ENCODE data around the gene ADGRA3.
"Not testable (repeated sequence)": the region's sequence is repeated elsewhere in the genome, so short reads cannot be mapped to it uniquely, and the experiment has no call there.

ADGRA3 gene

DNA sequence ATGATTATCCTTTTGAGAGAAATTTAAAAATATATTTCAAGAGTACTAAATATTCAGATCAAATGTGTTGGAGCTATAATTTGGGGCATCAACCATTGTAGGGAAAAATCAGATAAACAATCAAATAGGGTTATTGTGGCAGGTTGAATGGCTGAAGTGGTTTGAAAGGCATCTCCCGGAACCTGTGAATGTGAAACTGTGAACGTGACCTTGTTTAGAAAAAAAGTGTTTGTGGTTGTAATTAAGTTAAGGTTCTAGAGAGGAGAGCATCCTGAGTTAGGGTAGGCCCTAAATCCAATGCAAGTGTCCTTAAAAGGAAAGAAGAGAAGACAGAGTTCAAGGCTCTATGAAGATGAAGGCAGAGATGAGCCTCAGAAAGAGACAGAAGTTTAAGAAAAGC, 37.4 kb downstream of the ADGRA3 start:
- no peak for DNase-seq

DNA sequence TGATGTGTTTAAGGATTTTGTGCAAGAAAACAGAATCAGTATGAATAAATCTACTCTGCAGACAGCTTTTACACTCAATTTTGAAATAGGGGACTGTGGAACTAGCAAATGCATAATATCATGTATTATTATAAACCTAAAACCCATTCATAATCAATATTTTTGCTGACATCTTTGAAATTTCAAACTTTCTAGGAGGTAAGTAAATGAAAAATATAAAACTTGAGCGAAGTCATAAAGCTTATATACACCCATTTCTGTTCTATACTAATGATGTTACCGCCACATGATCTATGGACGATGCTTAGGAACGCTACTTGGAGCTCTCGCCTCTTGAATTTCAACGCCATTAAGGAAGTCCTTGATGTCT, 38.1 kb downstream of the ADGRA3 start:
- no peak for DNase-seq

DNA sequence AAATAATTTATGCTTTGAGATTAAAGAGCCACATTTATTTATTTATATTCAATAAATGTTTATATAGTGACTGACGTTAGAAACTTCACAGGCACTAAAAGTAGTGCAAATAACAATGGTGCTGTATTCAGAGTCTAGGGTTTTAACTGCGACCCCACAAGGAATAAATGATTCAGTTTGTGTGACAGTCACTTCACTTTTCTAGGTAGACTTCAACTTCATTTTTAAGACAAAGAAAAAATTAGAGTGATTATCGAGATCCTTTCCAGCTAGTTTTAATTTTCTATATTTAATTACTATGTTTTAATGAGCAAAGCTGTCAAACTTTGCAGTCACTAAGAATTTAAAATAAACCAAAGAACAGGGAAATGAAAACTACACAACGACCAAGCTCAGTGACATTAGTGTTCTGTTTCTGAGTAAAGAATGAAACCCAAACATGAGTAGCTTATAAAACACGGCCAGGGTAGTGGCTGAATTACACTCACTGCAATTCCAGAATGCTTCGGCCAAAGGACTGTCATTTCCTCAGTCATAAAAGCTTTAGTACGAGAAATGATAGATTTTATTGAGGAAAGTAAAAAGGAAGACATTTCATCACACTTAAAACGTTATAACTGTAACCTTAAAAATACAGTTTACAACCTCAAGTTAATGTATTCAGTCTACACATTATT, 38.6 kb downstream of the ADGRA3 start:
- no peak for DNase-seq

DNA sequence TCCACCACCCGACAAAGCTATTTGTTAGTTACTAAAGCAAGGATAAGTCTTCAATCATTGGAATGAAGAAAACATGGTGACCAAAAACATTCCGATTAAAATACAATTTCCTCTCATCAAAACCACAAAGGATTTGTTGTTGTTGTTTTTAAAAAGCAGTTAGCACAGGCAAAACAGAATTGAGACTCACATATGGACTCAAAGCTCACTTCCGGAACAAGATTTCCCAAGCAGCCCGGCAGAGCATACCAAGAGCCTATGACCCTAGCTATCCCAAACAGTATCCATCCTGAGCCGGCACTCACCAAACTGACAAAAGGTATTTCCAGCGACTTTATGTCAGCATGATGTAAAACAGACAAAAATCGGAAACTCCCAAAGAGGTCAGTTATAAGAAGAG, 39.9 kb downstream of the ADGRA3 start:
- no peak for DNase-seq

DNA sequence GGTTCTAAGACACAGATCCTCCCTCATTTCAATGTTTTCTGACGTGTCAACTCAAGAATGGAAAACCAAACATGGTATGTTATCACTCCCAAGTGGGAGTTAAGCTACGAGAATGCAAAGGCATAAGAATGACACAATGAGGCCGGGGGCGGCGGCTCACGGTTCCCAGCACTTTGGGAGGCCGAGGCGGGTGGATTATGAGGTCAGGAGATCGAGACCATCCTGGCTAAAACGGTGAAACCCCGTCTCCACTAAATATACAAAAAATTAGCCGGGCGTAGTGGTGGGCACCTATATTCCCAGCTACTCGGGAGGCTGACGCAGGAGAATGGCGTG, 40.6 kb downstream of the ADGRA3 start:
- not testable (repeated sequence) for DNase-seq

DNA sequence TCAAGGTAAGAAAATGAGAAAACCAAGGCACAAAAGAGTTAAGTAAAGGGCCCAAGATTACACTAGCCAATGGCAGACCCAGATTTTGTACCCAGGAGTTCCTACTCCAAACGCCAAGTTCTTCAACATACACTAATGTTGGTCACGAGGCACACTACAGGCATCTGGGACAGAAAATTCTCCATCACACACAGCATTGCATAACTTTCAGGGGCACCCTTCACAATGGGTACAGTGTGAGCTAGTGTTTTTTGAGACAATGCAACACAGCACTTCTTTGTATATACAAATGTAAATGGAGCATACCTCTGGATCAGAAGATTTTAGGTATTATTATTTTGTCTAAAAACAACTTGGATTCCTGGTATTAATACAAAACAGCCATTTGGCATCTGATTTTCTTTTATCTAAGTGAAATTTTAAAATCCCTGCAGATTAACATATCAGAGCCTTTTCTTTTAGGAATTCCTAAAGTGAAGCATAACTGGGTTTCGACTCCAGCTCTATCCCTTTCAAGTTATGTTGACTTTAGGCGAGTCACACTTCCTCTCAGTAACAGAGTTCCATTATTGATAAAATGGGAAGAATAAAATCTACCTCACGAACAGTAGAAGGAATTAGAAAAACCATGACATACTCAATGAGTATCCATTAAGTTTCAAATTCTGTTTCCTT, 41.1 kb downstream of the ADGRA3 start:
- DNase-seq, result no peak

DNA sequence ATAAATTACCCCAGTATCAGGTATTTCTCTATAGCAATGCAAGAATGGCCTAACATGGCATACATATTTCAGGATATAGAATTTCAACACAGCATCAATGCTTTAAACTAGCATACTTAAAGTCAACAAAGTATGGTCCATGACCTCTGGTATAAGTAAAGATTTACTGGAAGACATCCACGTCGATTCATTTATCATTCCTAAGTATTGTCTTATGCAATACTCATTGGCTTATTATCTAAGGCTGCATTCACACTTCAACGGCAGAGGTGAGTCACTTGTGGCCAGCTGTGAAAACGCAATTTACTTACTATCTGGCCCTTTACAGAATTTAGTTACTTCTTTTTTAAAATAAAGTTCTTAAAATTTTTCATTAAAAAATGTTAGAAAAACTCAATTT, 42.6 kb downstream of the ADGRA3 start:
- no peak for DNase-seq

DNA sequence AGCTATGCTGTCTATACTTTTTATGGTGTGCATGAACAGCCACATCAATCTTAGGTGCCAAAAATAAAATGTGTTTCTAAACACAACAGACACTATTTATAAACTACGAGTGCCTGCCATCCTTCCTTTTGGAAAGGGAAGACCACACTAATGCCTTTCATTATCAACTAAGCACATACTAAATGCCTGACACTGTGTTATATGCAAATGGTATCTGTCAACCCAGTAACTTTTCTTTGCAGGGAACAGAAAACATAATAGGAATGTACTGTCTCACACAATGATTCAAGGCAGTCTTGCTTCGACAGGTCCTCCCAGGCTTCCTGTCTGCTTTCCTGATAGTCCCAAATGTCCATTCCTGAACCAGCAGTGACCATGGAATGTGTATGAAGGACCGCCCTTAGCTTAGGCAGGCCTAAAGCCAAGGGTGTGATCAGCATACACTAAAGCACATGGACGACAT, 43.8 kb downstream of the ADGRA3 start:
- no peak for DNase-seq

DNA sequence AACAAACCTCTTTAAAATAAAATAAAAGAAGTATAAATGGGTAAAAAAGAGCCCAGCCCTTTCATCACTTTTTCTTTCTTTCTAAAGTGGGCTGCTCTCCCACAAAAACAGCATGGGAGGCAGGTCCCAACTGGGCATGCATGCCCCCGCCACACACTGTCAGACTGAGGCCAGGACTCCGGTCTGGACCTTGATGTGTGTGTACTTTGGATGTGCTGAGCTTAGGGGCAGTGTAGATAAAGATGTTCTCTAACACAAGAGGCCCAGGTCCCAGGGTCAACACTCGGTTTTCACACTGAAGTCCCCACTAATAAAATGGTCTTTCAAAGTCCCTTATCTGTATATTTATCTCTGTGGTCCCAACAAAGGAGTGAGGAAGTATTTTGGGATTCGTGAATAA, 44.4 kb downstream of the ADGRA3 start:
- no peak for DNase-seq

DNA sequence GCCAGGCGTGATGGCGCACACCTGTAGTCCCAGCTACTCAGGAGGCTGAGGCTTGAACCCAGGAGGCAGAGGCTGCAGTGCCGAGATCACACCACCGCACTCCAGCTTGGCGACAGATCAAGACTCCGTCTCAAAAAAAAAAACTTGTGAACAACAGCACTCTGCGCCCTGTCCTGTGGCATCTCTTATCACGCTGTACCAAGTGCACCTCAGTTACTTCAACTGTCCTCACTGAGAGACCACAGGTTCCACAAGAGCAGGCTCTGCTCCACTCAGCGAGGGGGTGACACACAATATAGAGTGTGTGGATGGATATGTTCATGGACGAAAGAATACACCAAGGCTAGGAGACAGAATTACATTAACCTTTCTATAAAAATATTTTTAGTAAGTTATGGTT, 49.3 kb downstream of the ADGRA3 start:
- no peak for DNase-seq

DNA sequence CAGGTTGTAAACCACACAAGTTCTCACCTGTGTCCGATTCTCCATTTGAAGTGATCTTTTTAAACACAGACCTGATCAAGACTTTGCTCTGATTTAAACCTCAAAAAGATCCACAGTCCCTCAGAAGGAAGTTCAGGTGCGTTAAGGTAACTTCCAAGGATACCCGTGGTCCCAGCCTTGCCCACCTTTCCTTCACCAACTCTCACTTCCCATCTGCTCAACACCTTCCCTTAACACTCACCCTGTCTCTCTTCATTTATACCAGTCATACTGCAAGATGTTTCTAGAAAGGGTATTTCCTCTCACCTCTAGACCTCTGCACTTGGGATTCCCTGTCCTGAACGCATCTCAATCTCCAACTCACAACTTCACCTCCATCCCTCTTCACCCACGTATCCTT, 49.9 kb downstream of the ADGRA3 start:
- DNase-seq, result no peak

DNA sequence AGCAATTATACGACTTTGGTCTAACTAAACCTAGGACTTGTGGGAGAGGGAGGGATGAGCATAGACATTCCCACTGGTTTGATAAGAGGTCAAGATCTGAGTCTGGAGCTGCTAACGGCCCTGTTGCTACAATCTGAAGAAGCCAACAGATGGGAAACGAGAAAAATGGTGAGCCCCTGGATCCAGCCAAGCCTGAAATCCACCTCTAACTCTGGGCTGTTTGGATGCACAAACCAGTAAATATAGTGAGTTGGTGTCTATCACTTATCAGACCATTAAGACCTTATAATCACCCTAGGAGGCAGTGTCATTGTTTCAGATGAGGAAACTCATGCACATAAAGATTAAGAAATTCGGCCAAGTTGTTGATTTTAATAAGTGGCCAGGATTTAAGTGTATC, 50.5 kb downstream of the ADGRA3 start:
- no peak for DNase-seq

DNA sequence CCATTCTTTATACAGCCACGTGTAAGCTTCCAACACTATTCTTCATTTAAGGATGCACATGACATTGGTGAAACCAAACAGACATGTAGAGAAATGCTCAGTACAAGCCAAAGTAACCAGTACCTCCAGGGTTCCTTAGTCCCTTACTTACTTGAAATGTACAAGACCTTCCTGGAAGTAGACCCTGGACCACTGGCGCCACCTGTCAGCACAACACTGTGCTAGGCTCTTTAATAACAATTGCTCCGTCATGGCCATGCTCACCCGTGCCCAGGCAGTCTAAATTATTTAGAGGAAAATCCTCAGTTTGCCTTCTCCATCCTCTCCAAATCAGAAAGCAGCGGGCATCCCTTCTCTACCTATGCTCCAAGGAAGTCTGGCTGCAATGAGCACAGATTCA, 52.7 kb downstream of the ADGRA3 start:
- DNase-seq, result no peak

DNA sequence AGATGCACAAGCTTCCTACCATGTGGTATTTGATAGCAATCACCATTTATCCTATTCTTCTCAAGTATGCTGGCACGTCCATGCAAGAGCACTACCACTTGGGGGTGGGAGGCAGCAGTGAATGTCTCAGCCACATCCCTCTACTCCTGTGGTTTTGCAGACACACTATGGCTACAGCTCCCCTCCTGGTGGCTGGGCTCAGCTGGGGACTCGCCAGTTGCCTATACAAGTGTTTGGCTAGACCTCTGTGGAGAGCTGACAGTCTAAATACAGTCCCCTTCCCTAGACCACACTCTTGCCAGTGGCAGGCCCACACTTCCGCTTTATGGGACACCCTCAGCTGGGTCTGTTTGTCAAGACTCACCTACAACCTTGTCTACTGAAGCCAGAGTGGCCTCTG, 53.2 kb downstream of the ADGRA3 start:
- DNase-seq, result no peak

DNA sequence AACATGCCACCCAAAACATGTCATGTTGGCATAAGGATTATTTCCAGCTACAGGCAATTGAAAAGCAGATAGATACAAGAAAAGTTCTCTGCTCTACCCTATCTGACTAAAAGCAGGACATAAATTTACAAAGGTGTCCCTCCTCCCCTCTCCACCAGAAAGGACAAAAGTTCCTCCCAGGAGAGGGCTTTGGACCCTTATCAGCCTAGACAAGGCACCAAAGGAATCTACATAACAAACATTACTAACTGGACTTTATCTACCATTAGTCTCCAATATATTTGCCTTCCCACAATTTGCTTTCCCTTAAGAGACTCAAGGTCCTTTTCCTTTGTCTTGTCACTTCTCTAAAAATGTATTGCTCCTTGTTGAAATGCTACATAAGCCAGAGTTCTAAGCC, 55.6 kb downstream of the ADGRA3 start:
- no peak for DNase-seq

DNA sequence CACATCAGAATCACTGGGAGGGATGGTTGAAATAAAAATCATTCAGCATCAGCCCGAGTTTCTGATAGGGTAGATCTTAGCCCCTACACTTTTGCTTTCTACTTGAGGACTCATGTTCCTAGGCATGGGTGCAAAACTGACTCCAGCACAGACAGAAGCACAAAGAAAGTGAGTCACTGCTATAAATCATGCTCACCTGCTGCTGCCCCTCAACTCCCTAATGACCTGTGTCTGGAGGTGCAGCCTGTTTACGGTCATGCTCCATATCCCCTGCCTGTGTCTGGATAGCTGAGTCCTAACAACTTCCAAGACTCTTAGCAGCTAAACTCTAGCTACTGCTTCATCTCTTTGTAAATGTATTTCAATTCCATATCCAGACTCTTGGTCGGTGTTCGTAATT, 57.8 kb downstream of the ADGRA3 start:
- DNase-seq, result no peak

DNA sequence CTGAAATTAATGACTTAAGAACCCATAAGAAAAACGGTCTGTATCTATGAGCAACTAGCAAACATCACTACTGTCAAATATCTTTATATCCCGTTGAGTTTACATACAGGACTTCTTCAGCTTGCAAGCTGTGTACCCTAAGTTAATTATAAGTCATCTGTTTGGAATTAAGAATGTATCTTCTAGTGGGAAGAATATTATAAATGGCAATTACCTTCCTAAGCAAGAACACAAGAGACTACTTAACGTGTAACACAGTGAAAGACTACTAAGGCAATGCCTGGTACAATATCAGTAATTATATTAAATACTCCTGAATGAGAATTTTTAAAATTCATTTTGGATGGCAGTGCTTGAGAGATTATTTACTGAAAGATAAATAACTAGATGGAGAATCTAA, 58.5 kb downstream of the ADGRA3 start:
- no peak for DNase-seq

DNA sequence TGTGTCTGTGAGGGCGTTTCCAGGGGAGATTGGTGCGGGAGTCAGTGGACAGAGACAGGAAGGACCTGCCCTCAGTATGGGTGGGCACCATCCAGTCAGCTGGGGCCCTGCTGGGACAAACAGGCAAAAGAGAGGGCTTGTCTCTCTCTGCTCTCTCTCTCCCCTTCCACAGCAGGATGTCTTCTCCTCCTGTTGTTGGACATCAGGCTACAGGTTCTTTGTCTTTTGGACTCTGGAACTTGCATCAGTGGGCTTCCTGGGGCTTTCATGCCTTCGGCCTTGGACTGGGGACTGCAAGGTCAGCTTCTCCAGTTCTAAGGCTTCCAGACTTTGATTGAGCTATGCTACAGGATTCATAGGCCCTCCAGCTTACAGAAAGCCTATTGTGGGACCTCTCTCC, 59.6 kb downstream of the ADGRA3 start:
- DNase-seq, result no peak

DNA sequence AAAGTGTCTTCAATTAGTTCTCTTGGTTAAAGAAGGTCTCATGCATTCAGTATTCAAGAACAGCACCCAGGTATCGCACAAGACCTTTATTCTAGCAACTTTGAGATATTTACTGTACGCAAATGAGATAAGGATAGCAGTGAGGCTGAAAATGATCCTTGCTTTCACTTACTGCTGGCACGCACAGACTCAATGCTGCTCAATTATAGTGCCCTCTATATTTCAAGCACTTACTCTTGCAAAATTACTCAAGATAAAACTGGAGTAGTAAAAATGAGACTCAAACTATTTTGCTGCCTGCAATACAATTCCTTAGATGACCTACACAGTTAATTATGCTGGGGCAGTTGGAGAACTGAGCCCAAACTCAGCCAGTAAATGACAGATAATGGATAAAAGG, 60.9 kb downstream of the ADGRA3 start:
- DNase-seq, result no peak

DNA sequence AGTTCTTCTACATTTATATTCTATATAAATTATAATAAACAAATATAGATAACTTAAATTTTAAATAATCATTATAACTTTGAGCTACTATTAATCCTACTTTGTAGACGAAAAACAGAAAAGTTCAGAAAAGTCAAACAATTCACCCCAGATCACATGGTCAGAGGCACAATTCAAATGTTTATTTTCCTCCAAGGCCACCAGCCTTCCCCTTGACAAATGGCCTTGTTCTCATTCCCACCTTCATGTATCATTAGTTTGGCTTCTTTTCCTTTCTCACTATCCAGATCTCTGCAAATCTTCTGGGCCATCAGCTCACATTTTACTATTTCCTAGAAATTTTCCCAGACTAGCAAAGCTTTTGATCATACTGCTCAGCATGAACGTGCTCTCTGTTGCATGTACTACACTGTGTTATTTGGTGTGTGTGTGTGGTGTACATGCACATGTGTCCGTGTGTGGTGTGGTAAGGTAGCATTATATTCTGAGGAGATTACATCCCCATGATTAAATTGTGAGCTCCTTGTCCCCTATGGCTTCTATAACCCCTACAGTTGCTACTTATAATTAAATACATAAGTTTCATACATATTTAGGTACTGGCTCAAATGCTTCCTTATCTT, 61.5 kb downstream of the ADGRA3 start:
- DNase-seq, result no peak

DNA sequence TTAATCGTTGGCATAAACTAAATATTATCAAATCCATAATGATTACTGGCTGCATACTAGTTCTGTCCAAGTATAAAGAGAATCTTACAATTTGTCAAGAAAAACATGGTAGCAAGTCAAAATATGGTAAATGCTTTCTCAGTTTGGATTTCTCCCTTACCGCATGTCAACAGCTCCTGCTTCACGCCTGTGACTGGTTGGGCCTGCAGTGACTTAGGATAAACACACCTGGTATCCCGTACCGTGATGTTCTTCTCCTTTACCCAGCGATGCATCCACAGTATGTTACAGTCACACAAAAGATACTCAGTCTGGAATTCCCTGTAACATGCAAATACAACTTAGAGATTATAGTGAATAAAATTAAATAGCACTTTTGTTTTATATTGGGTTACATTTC, 71.1 kb downstream of the ADGRA3 start:
- no peak for DNase-seq

DNA sequence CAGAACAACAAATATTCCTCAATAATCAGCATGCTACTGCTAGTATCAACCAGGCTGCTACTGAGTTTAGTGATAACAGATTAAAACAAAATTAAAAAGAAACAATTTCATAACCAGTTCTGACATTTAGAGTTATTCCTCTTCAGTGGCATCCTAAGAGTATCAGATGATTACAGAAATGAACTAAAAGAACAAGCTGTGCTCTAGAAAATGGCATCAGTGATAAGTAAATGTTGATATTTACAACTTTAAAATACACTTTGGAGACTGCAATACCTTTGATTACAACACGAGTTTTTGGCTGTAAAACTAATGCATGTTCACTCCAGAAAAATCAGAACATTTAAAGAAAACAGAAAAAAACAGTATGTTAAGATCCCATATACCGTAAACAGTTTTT, 72.9 kb downstream of the ADGRA3 start:
- no peak for DNase-seq

DNA sequence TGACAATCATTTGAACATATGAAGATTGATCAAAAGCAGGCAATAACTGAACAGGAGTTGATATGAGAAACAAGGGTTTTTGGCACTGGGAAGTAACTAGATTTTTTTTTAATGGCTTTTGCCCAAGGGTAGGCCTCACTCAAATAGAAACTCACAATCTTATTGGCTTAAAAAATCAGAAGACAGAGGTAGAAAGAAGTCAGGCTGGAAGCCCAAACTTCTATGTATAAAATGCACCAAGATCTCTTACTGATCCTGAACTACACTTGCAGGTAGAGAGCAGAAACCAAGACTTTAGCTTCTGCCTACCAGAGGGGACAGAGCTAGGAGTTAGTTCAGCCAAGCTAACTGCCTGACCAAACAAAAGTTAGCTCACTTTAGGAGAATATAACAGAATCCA, 74.9 kb downstream of the ADGRA3 start:
- no peak for DNase-seq

DNA sequence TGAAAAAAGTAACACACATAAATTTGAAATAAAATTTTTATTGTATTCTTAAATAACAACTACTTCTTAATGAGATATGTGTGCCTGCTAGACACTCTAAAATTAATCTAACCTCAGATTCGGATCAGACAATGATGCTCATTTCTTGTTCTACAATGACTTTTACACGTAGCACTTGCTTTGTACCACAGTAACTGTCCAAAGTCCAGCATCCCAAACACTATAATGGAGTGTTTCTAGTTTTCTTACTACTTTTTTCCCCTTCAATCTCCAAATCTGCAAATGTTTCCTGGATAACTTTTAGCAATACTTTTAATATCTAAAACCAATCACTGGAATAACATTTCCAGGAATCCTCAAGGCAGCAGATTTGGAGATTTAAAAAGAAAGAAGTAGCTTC, 75.9 kb downstream of the ADGRA3 start:
- DNase-seq, result no peak

DNA sequence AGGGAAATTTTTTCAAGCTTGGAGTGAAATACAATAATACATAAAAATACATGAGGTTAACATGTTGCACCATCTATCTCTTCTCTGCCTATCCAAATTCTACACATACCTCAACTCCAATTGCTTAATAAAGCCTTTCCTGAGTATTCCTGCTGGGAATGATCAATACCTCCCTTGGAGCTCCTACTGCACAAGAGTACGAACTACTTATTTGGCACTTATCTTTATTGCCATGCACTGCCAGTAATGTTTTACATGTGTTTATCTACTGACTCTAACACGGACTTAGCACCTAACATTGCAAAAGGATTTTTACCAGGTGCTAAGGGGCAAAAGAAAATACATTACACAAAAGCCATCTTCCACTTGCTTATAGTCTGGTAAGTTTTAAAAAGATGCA, 80.2 kb downstream of the ADGRA3 start:
- no peak for DNase-seq
